Caki2 (cell line): Measurements from ENCODE around the gene ATXN7L3B. TPM values are rescaled to one million over a fixed set of nuclear protein-coding genes. Genes with fewer than 3 reads are reported as not detected.

Experiments
- DNase-seq: peaks from one replicate; pipeline ENCODE4 v3.0.0-alpha.2; 2015; ENCODE audit warnings: low read depth
- in situ Hi-C: cut with HindIII; loops from 2 replicates; pipeline ENCODE4 v1.10.0; 2016; ENCODE audit warnings: low sequenced_read_pairs, low pct_unique_long_range_greater_than_20kb, mixed read lengths
- total RNA-seq: library from RNA; depleted of rRNA; stranded (reverse); fragments of >200 nt; shearing (Covaris generic); gene quantifications from 2 replicates; pipeline ENCODE4 v1.2.3, GENCODE V29; 2014; ENCODE audit warnings: low replicate concordance

ATXN7L3B gene
- total RNA-seq, 1 experiment from 2014 or later: 47.4 TPM

- peak; percentile 43 for DNase-seq
- in situ Hi-C loops: no loop called here
These were observed 2.3 kb downstream of the ATXN7L3B start for GRCh38 chr12:74539765-74540526.

- in situ Hi-C loops: no loop called here
- DNase-seq: no peak
These were observed 3.4 kb downstream of the ATXN7L3B start for GRCh38 chr12:74541074-74541473.

- no peak for DNase-seq
- in situ Hi-C loops: no loop called here
These were observed 9.6 kb downstream of the ATXN7L3B start for GRCh38 chr12:74547249-74547648.

- DNase-seq: no peak
- in situ Hi-C loops: no loop called here
These were observed 13.7 kb downstream of the ATXN7L3B start for GRCh38 chr12:74551291-74551690.

- in situ Hi-C loops: no loop called here
- DNase-seq: no peak
These were observed 14.6 kb downstream of the ATXN7L3B start for GRCh38 chr12:74552201-74552600.

GRCh38 chr12:74559728-74560127, 22.1 kb downstream of the ATXN7L3B start:
- in situ Hi-C loops: no loop called here
- DNase-seq: no peak

GRCh38 chr12:74563927-74564326, 26.3 kb downstream of the ATXN7L3B start:
- DNase-seq: no peak

GRCh38 chr12:74578486-74578885, 40.9 kb downstream of the ATXN7L3B start:
- DNase-seq: no peak
- in situ Hi-C loops: no loop called here

More at GRCh38 chr12:74563927-74564326, 26.3 kb downstream of the ATXN7L3B start:
- in situ Hi-C loops: no loop called here

GRCh38 chr12:74579446-74579845, 41.8 kb downstream of the ATXN7L3B start:
- DNase-seq: no peak
- in situ Hi-C loops: no loop called here

GRCh38 chr12:74579981-74580380, 42.3 kb downstream of the ATXN7L3B start:
- in situ Hi-C loops: no loop called here

GRCh38 chr12:74581439-74581838, 43.8 kb downstream of the ATXN7L3B start:
- no peak for DNase-seq
- in situ Hi-C loops: no loop called here

More at GRCh38 chr12:74579981-74580380, 42.3 kb downstream of the ATXN7L3B start:
- no peak for DNase-seq

GRCh38 chr12:74584483-74585062, 46.9 kb downstream of the ATXN7L3B start:
- no peak for DNase-seq
- in situ Hi-C loops: no loop called here

GRCh38 chr12:74586251-74586650, 48.6 kb downstream of the ATXN7L3B start:
- in situ Hi-C loops: no loop called here

More at GRCh38 chr12:74586251-74586650, 48.6 kb downstream of the ATXN7L3B start:
- no peak for DNase-seq
